Mammary epithelial cell (primary cell): ENCODE measurements around the gene ZNF714.

Experiments used
- EZH2 ChIP-seq: IDR thresholded peaks from 2 replicates; pipeline ENCODE4 v1.6.1; 2012; ENCODE audit warnings: low read length, inconsistent platforms, borderline replicate concordance
- TF ChIP-seq, protein P1 (sequence below), 2 donors: IDR thresholded peaks in 1 of 2; conservative IDR thresholded peaks in 1 of 2; 2 replicates each; pipeline ENCODE4 v1.5.1; 2011 to 2012; ENCODE audit warnings: inconsistent platforms in 2 of 2, low read length in 2 of 2, mild to moderate bottlenecking in 2 of 2, control low read depth in 1 of 2, low read depth in 1 of 2; ENCODE audit not compliant: insufficient read depth in 1 of 2; ENCODE audit errors: extremely low read depth in 1 of 2

DNA sequence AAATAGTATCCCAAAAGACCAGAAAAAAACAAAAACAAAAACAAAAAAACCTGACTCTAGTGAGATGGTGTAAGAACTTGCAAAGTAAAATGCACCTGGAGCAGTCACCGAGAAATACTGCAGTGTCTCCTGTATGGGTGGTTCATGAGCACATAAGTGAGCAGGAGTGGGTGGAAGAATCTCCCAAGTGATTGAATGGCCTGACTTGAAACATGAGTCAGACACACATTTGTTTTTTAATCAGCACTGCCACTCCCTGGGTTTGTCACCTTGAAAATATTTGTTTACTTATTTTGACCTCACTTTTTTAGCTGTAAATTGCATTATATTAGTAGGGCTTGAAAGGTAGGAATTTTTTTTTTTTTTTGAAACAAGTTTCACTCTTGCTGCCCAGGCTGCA is 61.9 kb downstream of the ZNF714 start:
- TF ChIP-seq, protein P1, sequence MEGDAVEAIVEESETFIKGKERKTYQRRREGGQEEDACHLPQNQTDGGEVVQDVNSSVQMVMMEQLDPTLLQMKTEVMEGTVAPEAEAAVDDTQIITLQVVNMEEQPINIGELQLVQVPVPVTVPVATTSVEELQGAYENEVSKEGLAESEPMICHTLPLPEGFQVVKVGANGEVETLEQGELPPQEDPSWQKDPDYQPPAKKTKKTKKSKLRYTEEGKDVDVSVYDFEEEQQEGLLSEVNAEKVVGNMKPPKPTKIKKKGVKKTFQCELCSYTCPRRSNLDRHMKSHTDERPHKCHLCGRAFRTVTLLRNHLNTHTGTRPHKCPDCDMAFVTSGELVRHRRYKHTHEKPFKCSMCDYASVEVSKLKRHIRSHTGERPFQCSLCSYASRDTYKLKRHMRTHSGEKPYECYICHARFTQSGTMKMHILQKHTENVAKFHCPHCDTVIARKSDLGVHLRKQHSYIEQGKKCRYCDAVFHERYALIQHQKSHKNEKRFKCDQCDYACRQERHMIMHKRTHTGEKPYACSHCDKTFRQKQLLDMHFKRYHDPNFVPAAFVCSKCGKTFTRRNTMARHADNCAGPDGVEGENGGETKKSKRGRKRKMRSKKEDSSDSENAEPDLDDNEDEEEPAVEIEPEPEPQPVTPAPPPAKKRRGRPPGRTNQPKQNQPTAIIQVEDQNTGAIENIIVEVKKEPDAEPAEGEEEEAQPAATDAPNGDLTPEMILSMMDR (conservative IDR thresholded peaks at IDR 0.05 in 1 of 2, IDR thresholded peaks at IDR 0.05 in 1 of 2; ENCODE audit: extremely low read depth in 1 of 2, insufficient read depth in 1 of 2, low read depth in 1 of 2, low read length in 2 of 2): no peak
- no peak for TF ChIP-seq EZH2
